Brain pericyte (primary cell): ENCODE measurements around the gene XRCC1.
A peak's percentile ranks its signal among the peaks of the same experiment; 100 is the strongest.
"Not testable (repeated sequence)": the region's sequence is repeated elsewhere in the genome, so short reads cannot be mapped to it uniquely, and the experiment has no call there.

ENCODE experiments used
- DNase-seq: peaks from one replicate; pipeline ENCODE4 v3.0.0-alpha.2; 2012; ENCODE audit warnings: low read depth, low spot score

XRCC1 gene

DNA sequence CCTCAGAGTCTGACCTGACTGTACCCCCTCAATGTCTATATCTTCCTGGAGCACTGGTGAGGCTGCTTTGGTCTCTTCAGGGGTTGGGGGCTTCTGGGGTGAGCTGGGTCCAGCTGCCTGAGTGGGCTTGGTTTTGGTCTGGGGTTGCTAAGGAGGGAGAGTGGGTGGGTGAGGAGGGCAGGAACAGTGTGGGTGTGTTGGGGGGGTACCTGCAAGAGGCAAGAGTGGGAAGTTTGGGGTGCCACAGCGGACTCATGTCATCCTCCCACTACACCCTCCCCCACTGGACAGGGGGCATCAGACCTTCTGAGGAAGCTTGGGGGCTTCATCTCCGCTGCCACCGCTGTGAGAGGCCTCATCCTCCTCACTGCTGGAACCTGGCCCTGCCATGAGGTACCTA is 28.7 kb downstream of the XRCC1 start:
- DNase-seq = no peak

DNA sequence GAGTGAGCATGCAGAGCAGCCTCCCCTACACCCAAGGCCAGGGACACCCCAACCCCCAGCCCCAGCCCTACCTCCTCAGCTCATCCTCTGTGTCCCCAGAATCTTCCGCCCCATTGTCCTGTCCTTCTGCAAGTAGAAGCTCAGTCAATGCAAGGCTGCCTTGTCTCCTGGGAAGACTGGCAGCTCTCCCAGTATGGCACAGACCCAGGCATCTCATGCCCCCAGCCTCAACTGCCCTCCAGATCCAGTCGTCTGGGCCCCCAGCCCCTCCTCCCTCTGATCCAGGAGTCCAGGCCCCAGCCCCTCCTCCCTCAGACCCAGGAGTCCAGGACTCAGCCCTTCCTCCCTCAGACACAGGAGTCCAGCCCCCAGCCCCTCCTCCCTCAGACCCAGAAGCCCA is 29.3 kb downstream of the XRCC1 start:
- no peak for DNase-seq

DNA sequence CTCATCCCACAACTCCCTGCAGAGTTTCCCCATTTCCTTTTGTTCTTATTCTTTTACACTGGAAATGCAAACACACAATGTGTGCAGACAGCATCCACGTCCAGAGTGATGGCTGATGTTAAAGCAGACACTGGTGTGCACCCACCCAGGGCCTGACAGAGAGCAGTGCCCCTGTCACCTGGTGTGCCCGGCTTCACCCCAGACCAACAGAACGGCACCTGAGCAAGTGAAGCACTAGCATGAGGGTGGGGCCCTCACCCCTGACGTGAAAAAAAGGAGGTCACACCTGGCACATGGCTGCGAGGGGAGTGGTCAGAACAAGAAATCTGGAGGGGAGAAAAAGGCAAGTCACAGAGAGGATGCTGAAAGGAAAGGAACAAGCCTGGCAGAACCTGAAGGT is 30.1 kb downstream of the XRCC1 start:
- no peak for DNase-seq

DNA sequence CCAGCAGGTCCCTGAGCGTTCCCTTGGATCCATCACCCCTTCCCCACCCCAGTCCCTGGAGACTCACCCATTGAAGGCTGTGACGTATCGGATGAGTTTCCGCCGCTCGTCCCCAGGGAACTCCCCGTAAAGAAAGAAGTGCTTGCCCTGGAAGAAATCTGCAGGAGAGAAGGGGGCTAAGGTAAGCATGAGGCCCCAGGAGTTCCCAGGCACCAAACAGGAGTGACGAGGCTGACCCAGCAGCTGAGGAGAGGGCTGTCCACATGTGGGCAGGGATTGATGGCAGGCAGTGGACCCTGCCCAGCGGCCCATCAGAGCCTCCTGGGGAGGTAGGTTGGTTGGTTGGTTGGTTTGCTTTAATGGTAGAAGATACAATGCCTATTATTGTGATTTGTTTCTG is 31.2 kb downstream of the XRCC1 start:
- DNase-seq = no peak

DNA sequence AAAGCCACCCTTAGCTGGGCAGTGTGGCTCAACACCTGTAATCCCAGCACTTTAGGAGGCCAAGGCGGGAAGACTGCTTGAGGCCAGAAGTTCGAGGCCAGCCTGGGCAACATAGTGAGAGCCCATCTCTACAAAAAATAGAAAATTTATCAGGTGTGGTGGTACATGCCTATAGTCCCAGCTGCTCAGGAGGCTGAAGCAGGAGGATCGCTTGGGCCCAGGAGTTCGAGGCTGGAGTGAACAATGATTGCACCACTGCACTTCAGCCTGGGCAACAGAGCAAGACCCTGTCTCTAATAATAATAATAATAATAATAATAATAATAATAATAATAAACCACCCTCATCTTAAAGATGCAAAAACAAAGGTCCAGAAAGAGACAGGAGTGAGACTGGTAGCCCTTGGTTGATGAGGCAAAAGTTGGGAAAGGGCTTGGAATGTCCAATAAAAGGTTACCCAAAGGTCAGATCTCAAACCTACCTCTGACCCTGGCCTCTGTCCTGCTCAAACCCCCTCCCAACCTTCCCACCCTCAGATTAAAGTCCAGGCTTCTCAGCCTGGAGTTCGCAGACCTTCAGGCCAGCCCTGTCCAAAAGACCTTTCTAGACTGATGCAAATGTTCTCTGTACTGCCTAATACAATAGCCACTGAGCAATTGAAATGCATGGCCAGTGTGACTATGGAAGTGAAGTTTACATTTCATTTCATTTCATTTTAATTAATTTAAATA is 33.2 kb downstream of the XRCC1 start:
- DNase-seq = no peak

DNA sequence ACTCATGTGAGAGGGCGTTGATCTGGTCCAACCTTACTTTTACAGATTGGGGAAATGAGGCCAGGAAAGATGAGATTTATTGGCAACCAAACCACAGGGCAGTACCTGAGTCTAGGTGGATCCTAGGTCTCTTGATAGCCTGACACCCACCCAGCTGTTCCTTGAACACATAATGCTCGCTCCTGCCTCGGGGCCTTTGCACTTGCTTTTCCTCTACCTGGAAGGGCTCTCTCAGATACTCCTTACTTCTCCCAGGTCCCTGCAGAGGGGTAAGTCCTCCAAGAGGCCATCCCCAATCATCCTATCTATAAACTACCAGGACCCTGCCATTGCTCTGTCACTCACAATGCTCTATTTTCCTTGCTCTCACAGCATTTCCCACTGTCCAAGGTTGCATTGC is 34.9 kb downstream of the XRCC1 start:
- DNase-seq = no peak

DNA sequence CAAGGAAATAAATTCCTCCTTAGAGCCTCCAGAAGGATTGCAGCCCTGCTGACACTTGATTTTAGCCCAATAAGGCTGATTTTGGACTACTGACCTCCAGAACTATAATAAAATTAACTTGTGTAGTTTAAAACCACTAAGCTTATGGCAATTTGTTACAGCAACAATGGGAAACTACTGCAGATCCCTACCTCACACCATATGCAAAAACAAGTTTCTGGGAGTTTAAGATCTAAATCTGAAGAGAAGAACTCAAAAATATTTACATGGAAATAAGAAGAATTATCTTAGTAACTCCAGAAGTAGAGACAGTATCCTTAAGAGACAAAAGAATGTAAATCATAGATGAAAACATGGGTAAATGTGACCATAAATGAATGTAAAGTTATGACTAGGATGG is 36.4 kb downstream of the XRCC1 start:
- DNase-seq = no peak

DNA sequence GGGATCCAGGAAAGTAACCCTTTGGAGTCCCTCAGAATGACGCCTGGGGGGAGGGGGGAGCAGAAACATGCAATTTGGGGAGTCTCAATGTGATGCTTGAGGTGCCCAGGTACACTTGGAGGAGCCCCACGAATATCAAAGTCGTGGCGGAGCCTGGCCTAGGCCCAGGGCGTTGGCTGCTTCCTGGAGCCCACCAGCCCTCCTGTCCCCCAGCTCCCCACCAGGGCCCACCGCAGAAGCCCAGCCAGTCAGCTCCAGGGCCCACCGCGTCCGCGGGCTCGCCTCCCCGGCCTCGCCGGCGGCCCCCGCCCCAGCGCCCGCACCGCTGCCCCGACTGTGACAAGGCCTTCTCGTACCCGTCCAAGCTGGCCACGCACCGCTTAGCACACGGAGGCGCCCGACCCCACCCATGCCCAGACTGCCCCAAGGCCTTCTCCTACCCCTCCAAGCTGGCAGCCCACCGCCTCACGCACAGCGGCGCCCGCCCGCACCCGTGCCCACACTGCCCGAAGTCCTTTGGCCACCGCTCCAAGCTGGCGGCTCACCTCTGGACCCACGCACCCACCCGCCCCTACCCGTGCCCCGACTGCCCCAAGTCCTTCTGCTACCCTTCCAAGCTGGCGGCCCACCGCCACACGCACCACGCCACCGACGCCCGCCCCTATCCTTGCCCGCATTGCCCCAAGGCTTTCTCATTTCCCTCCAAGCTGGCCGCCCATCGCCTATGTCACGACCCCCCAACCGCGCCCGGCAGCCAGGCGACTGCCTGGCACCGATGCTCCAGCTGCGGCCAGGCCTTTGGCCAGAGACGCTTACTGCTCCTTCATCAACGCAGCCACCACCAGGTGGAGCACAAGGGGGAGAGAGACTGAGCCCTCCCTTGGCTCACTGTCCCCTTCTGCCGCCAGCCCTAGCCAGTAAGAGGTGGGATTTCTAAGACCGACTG is 40.2 kb downstream of the XRCC1 start:
- no peak for DNase-seq

DNA sequence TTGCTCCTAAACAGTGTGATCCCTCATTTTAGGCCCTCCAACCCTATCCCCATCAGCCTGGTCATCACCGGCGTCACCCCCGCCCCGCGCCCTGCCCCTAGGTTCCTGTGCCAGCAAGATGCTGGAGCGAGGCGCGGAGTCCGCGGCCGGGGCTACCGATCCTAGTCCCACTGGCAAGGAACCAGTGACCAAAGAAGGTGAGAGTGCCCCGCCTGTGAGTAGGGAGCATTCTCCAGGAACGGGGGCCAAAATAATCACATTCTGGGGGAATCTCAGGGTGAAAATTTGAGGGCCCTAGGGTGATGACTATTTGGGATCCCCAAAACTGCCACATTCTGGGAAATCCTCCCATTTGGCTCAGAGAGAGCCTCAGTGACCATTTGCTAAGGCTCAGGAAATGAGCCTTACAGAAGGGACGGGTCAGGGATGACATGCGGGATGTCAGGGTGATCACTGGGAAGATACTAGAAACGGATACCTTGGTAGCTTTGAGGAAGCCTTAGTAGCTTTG is 41.0 kb downstream of the XRCC1 start:
- no peak for DNase-seq

DNA sequence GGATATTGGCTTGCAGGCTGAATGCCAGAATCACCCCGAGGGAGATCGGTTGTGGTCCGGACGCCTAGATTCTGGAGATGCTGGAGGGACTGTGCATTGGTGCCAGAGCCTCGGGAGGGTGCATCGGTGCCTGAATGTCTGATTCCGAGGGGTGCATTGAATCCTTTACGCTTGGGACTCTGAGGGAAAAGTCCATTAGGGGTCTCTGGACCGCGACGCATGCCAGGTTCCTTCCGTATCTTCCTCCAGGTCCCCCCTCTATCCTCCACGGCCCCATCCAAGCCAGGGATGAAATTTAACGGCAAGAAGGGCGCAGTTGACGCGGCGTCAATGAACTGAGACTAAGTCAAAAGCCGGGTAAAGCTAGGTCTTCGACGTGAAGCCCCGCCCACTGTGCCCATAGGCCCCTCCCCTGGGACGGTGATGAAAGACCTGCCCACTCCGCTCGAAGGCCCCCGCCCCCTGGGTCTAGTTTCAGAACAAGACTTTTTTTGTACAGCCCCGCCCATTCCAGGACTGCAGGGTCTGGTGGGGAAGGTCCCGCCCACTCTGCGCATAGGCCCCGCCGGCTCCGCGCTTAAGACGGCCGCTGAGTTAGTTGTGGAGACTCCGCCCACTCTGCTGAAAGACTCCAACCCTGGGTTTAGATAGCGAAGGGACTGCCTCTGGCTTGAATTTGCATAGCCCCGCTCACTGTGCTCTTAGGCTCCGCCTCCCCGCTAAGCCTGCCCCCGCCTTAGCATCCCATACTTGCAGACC is 41.6 kb downstream of the XRCC1 start:
- peak; percentile 98 for DNase-seq

DNA sequence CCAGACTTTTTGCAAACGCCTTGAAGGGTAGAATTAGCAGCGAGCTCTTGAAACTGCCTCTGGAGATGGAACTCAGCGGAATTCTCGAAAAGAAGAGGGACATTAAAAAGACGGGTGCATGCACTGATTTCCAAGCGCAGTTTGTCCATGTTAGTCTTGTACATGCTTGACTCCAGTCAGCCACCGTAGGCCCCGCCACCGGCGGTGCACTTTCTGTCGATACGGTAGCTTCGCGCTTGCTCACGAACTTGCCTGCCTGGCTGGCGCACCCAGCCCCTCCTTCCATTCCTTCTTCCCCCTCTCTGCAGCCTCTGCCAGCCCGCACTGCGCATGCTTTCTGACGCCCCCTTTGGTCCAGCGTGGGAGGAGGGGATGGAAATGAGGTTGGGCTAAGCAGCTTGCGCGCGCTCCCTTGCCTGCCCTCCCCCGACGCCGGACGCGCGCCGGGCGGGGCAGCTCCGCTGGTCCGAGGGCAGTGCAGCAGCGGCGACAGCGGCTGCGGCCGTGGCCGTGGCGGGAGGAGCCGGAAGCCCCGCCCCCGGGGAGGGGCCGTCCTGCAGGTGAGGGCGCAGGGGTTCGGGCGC is 42.3 kb downstream of the XRCC1 start, which contains the start of gene ZNF575:
ZNF575 (plus strand) TSS at position 227 of the 584 bp plus-strand sequence. CDS start 1,235 bp downstream, outside the sequence.
- peak; percentile 91 for DNase-seq

DNA sequence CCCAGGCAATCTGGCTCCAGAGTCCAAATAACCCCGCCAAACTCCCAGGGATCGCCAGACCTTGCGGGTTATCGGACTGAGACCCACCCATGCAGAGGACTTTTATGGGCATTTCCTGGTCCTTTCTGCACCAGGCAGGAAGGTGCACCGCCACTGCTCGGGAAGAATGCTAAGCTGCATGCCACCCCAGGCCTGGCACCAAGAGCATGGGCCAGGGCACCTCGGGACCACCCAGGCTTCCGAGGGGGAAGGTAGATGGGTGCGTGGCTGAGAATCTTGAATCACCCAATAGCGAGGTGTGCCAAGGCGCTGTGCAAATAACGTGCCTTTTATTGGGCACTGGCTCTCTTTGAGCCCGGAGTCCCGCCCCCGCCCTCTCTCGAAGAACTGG is 42.8 kb downstream of the XRCC1 start:
- no peak for DNase-seq

DNA sequence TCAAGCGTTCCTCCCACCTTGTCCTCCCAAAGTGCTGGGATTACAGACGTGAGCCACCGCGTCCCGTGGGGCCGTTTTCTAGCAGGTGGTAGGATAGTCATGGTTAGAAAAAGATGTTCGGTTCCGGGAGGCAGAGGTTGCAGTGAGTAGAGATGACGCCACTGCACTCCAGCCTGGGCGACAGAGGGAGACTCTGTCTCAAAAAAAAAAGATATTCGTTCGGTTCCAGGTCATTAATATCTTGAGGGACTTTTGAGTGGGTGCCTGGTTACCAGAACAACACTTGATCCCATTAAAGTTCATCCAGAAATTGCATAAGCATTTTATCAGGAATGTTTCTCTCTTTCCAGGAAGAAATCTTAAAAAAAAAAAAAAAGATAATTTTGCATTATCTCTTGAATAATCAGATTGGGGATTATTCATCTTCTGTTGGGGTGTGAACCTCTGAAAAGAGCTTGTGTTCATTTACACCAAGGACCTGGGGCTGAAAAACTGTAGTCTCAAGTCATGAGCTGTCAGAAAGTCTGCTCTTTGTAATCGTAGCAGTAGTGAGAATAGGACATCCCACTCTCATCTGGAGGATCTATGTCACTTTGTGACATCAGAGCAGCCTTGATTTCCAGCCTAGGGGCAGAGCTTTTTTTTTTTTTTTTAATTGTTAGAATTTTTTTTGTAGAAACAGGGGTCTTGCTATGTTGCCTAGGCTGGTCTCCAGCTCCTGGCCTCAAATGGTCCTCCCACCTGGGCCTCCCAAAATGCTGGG is 47.3 kb downstream of the XRCC1 start:
- no peak for DNase-seq

DNA sequence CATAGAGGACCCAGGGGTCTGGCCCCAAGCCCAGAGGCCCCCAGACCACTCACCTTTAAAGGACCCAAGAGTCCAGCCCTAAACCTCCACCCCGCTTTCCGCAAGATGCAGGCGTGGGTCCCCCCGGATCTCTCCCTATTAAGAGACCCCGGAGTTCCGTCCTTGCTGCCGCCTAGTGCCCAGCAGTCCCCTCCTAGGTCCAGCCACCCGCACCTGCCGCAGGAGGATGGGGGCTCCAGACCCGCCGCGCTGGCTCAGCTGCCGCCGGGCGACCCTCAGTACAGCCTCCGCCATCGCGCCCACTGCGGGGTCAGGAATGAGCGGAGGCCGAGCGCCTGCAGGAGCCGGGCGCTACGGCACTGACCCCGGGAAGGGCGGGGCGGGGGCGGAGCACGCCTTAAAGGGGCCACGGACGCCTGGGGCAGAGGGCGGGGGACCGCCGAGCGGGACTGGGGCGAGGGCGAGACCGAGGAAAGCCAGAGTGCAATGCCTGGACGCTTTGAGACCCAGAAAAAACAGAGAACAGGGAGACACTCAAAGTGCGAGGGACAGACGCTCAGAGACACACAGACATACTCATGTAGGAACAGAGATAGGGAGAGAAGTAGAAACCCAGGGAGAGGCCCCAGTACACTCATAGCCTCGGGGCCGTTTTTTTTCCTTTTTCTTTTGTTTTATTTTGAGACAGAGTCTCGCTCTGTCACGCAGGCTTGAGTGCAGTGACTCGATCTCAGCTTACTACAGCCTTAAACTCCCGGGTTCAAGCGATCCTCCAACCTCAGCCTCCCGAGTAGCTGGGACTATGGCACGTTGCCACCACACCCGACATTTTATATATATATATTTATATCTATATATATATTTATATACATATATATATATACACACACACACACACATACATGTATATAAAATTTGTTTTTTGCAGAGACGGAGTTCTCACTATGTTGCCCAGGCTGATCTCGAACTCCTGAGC is 48.2 kb downstream of the XRCC1 start, which contains the start of gene ETHE1:
ETHE1 (minus strand) TSS at position 318 of the 976 bp plus-strand sequence; CDS start at position 294, 24 bp downstream.
- no peak for DNase-seq

DNA sequence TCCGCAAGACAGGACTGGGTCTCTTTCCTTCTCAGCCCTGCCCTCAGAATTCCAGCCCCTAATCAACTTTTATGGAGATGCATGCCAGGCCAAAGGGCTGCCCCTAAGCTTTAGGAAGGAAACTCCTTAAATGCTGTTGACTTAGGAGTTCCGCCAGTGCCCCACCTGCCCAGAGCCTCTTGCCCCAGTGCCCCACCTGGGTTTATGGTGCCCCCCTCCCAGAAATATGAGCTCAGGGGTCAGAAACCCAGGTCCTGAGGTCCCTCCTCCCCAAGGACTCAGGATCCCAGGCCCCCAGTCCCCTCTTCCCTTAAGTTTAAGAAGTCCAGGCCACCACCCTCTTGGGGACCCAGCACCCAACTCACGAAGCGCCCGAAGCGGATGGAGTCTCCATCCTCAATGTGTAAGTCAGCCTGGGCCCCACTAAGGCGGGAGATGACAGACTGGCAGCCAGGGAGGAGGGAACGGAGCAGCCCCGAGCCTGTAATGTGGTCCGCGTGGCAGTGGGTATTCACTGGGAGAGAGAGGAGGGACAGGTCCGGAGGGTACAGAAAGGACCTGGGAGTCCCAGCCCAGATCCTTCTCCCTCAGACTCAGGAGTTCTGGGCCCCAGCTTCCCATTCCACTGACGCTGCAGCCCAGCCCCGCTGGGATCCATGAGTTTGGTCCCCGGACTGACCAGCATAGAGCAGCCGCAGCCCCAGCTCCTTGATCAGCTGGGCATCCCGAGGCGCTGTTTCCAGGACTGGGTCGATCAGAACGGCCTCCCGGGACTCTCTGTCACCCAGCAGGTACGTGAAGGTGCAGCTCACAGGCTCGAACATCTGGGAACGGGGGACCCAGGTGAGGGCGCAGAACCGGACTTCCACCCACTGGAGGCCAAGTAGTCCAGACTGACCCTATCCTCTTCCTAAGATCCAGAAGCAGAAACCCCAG is 49.2 kb downstream of the XRCC1 start:
- DNase-seq = no peak

DNA sequence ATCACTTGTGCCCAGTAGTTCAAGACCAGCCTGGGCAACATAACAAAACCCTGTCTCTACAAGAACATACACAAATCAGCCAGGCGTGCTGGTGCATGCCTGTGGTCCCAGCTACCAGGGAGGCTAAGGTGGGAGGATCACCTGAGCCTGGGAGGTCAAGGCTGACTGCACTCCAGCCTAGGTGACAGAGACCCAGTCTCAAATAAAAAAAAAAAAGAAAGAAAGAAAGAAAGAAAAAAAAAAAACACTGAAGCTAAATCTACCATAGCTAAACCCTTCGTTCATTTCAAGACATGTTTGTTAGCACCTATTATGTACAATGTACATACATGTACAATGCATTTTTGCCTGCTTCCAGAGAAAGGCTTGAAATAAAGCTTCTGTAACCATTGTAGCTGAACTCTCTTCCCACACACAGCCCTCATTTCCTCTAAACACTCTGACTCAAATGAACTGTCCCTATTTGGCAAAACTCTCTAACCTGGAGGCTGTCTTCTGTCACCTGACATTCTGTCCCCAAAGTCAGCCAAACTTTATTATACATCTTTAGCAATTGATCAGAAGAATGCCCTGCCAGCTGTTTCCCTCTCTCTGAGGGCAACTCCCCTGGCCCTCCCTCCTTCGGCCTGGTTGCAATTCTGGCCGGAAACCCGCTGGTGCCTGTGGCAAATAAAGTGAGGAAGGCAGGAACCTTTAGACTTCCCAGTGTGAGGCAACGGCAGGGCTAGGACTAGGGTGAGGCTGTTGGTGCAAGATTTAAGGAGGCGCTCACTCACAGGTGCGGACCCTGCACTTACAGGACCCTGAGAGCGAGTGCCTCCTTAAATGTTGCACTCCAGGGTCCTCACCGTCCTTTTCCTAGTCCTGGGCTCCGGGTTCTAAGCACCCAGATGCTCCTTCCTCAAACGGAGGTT is 50.1 kb downstream of the XRCC1 start:
- no peak for DNase-seq

DNA sequence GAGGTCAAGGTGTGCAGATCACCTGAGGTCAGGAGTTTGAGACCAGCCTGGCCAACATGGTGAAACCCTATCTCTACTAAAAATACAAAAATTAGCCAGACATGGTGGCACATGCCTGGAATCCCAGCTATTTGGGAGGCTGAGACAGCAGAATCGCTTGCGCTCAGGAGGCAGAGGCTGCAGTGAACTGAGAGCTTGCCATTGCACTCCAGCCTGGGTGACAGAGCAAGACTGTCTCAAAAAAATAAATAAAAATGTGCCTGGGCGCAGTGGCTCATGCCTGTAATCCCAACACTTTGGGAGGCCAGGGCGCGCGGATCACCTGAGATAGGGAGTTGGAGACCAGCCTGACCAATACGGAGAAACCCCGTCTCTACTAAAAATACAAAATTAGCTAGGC is 51.6 kb downstream of the XRCC1 start:
- DNase-seq = not testable (repeated sequence)
